Cortex of kidney (tissue), 1 donor: Measurements from ENCODE around the gene PZP.
"Not testable (repeated sequence)": the region's sequence is repeated elsewhere in the genome, so short reads cannot be mapped to it uniquely, and the experiment has no call there.

ENCODE experiments used
- DNase-seq: peaks from one replicate; lab custom pipeline; 2025; lab: John Stamatoyannopoulos, UW

The PZP gene

DNA sequence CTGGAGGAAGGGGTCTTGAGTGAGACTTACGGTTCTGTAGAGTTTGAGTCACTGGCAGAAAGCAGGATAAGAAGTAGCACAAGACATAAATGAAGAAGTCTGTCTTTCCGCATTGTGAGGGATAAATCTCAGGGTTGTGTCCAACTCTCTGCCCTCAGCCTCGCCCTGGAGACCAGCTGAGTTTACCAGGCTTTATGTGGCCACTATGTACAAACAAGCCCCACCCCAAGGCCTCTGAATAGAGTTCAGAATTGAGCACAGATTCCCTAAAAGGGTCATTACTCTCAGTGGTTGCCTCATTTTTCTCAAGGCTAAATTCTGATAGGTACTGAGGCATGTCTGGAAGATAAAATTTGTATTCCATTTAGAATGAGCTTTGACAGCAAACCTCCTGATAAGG is at the start of gene PZP:
Gene PZP, minus strand, starts transcription at position 167 of the 400 bp plus-strand sequence. Its CDS starts 54 bp downstream, at position 113.
- DNase-seq = no peak

DNA sequence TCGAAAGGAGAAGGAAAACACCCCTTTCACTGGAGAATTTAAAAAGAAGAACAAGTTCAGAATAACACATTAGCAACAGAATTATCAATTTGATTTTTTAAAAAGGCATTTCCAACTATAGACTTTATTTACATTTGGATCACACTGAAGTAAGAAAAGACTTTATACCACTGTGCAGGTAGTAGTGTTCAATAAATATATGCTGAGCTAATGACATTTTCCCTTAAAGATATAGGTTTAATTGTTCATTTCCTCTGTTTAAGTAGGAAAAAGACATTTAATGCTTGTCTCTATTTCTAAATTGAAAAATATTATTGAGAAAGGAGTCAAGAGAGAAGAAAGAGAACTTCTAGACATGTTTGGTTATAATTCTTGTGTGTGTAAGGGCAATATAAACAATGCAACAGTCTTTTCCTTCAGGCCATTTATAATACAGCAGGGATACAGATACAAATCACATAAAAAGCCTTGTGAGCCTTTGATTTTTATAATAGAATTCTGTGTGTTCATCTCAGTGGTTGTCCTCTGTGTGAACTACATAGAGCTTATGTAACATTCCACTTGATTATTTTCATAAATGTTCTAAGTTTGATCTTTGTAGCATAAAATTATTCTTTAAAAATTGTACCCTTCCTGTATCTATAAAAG is 48.7 kb upstream of the PZP start:
- no peak for DNase-seq

- no peak for DNase-seq
These were observed 48.1 kb upstream of the PZP start for GRCh38 chr12:9256341-9256740.

GRCh38 chr12:9255837-9256236 is 47.6 kb upstream of the PZP start:
- DNase-seq = no peak

DNA sequence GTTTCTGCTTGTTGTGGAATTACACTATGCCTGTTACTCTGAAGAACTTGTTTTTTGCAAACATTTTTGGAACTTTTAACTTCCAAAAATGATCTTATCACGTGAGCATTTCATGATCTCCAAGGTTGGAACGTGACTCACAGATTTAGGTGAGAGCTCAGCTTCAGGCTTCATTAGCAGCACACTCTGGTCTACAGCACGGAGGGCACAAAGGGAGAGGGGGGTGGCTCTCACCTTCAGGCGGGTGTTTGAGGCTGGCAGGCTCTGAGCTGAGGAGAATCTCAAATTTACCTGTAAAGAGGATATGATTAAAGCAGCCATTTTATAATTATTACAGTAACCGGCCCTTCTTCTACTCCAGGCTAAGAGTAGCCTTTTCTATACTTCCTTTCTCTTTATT is 45.3 kb upstream of the PZP start:
- no peak for DNase-seq

GRCh38 chr12:9252791-9253190 is 44.6 kb upstream of the PZP start:
- DNase-seq = not testable (repeated sequence)

GRCh38 chr12:9252256-9252655 is 44.1 kb upstream of the PZP start:
- no peak for DNase-seq

DNA sequence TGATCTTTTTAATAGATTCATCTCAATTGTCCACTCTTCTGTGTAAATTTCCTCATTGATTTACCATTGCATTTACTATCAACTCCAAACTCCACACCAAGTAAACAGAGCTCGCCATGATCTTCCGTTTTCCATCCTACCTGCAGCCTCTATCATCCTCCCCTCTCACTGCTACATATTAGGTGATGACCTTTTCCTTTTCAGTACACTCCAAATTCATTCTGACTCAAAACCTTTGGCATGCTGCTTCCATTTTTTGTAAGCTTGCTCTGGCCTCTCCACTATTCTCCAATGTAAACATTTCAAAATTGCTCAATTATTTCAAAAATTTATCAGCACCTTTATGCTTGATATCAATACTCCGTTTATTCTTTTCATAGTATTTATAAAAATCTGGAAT is 40.2 kb upstream of the PZP start:
- DNase-seq = no peak

- no peak for DNase-seq
These were observed 36.7 kb upstream of the PZP start for GRCh38 chr12:9244894-9245293.

- DNase-seq = no peak
These were observed 35.9 kb upstream of the PZP start for GRCh38 chr12:9243999-9244649.

- no peak for DNase-seq
These were observed 33.1 kb upstream of the PZP start for GRCh38 chr12:9241301-9241700.

DNA sequence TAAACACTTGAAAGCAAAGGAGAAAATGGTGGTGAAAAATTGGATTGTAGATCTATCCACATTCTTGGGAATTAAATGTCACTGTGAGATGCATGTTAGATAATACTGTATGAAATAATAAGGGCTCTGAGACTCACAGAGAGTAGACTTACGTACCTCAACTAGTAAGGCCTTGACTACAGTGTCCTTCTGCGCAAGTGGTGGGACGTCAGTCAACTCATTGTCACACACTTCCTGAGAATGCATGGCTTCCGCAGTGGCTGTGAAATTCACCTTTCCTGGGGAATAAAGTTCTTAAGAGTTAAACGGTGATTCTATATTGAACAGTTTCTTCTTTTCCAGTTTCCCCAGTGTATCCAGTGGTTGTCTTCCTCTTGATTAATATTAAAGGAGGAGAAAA is 32.6 kb upstream of the PZP start:
- no peak for DNase-seq

DNA sequence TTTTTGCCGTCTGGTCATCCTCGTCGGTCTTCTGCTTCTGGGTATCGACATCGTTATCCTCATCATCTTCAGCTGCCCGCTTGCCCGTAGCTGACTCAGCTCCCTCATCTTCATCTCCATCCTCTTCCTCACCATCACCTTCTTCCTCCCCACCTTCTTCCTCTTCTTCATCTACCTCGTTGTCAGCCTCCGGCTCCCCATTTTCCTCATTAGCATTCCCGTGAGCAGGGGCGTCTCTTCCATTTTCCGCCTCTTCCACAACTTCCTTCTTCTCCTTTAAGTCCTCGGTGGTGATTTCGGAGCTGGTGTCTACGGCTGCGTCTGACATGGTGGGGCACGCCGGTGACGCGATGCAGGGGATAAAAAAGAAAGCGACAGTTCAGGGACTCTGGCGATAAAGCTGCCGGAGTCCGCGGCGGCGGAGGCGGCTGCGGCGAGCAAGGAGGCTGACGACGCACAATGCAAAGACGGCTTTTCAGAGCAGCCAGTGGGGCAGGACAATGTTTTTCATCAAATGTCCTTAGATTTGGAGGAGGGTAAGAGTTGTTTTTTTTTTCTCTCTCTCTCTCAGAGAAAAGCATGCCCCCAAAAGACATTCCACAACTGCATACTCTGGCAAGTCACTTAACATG is 31.9 kb upstream of the PZP start:
- not testable (repeated sequence) for DNase-seq

DNA sequence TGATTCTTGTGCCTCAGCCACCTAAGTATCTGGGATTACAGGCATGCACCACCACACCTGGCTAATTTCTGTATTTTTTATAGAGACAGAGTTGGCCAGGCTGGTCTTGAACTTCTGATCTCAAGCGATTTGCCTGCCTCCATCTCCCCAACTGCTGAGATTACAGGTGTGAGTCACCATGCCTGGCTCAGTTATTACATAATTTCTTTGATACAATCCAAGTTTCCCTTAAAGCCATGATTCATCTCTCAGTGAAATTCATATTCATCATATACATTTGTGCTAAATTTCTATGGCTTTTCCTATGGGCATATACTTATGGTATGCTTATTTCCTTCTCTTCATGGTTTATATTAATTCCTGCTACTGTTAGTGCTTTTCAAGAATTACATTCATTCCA is 29.1 kb upstream of the PZP start:
- no peak for DNase-seq

- no peak for DNase-seq
These were observed 27.3 kb upstream of the PZP start for GRCh38 chr12:9235519-9235918.

DNA sequence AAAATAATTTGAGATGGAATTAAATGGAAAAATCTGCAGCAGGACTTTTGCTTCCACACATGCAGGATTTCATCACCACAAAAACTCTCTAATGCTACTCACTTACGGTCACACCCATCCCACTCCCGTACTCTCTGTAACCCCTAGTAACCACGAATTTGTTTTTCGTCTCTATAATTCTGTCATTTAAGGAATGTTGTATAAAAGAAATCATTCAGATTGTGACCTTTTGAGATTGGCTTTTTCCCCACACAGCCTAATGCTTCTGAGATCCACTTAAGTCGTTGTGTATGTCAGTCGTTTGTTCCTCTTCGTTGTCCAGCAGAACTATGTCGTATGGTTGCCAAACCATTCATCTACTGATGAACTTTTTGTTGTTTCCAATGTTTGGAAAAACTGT is 19.8 kb upstream of the PZP start:
- no peak for DNase-seq

DNA sequence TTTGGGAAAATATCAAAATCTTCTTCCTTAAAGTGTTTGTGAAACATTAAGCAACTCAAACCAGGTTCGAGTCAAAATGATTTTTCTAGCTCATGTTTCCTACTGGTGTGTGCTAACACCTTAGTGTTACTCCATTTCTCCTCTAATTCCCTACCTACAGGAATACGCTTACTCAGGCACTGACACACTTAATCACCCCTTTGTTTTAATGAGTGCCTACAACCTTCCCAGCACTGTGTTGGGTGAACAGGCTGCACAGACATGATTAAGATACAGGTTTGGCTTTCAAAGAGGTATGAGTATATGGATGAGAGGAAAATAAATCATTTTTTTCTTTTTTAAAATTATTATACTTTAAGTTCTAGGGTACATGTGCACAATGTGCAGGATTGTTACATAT is 15.6 kb upstream of the PZP start:
- DNase-seq = no peak

DNA sequence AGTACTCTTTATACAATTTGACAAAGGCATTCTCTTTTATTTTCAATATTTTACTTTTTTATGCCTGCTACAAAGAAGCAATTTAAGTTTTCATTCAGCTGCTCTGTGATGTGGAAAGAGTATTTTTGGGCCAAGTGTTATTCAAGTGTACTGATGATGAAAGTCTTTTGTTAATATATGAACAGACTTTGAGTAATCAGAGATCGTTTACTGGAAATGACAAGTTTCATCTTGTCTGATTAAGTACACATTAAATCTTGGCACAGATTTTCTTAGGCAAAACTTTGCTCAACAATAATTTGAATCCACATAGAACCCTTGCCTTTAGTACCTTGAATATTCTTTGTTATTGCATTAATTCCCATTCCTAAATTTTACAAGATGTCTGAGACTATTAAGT is 13.3 kb upstream of the PZP start:
- no peak for DNase-seq

DNA sequence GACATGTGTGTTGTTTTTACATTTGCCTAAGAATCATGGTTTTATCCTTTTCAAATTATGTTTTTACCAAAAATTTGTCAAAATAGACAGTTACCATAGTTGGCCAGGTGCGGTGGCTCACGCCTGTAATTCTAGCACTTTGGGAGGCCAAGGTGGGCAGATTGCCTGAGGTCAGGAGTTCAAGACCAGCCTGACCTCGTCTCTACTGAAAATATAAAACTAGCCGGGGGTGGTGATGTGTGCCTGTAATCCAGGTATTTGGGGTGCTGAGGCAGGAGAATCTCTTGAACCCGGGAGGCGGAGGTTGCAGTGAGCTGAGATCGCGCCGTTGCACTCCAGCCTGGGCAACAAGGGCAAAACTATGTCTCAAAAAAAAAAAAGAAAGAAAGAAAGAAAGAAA is 12.8 kb upstream of the PZP start:
- DNase-seq = not testable (repeated sequence)

- DNase-seq = no peak
These were observed 6.3 kb upstream of the PZP start for GRCh38 chr12:9214534-9214933.

DNA sequence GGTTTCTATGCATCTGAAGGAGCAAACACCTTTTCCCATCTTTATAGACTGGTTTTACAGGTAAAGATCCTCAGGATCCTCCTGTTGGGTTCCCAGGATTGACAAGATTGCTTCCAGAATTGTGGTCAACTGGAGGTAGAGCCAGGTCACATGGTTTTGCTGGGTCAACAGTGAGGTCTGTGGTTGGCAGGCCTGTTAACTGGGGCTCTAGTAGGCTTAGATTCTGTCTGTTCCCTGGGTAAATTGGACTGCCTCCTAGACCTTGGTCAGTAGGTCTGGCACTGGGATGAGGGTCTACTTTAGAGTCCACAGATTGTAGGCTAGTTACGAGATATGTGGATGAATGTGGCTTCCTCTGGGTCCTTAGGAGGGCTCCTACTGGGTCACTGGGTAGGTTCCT is 3.5 kb upstream of the PZP start:
- DNase-seq = no peak

GRCh38 chr12:9204380-9204779 is 3.8 kb downstream of the PZP start:
- DNase-seq = no peak

- no peak for DNase-seq
These were observed 10.2 kb downstream of the PZP start for GRCh38 chr12:9198012-9198411.

DNA sequence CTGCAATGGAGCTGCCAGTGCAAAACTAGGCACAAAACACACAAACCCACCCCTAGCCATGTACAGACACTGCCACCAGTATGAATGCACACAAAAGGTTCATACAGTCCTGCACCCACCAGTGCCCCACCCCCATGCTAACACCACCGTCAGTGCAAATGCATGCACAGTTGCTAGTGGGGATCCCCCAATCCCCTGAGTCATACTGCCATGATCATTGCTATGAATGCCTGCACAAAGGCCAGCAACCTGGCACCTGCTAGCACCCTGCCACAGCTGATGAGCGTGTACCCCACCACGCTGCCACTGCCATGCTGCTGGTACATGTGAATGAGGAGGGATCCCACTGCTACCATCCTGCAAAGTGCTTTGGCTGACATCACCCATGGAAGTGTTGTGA is 23.9 kb downstream of the PZP start:
- DNase-seq = no peak
